OCI-LY1 (cell line): ENCODE results near the gene KCTD18.
A peak's percentile ranks its signal among the peaks of the same experiment; 100 is the strongest.

Experiments
- H2AFZ ChIP-seq: fragments of 200-600 bp; sonication (generic), shearing (Covaris generic); 2 replicates; pipeline ENCODE4 v1.6.0; 2014; ENCODE audit warnings: antibody characterized with exemption, mild to moderate bottlenecking, low read length
- H3F3A ChIP-seq: fragments of 200-600 bp; sonication (generic), shearing (Covaris generic); 2 replicates; pipeline ENCODE4 v1.6.0; 2014; ENCODE audit warnings: mild to moderate bottlenecking, antibody characterized with exemption, low read length, moderate library complexity; ENCODE audit not compliant: insufficient read depth
- H3K27ac ChIP-seq: fragments of 200-600 bp; sonication (generic); 2 replicates; pipeline ENCODE4 v1.5.1; 2014; ENCODE audit warnings: low read length, mixed run types, mild to moderate bottlenecking, low read depth; ENCODE audit not compliant: poor library complexity, severe bottlenecking
- H3K27me3 ChIP-seq: fragments of 200-600 bp; sonication (generic); 2 replicates; pipeline ENCODE4 v1.6.0; 2014; ENCODE audit warnings: antibody characterized with exemption, mild to moderate bottlenecking, low read length, moderate library complexity; ENCODE audit not compliant: insufficient read depth
- H3K36me3 ChIP-seq: fragments of 200-600 bp; sonication (generic); 2 replicates; pipeline ENCODE4 v1.6.1; 2014; ENCODE audit warnings: mild to moderate bottlenecking, antibody characterized with exemption, low read length, moderate library complexity, mixed read lengths; ENCODE audit not compliant: insufficient read depth
- H3K4me1 ChIP-seq: fragments of 200-600 bp; sonication (generic); 2 replicates; pipeline ENCODE4 v1.5.1; 2014; ENCODE audit warnings: mild to moderate bottlenecking, low read length, moderate library complexity; ENCODE audit not compliant: insufficient read depth, severe bottlenecking
- H3K4me2 ChIP-seq: fragments of 200-600 bp; sonication (generic), shearing (Covaris generic); 2 replicates; pipeline ENCODE4 v1.6.1; 2014; ENCODE audit warnings: low read length
- H3K4me3 ChIP-seq: fragments of 200-600 bp; sonication (generic); 2 replicates; pipeline ENCODE4 v1.5.1; 2014; ENCODE audit warnings: low read length, low read depth, mild to moderate bottlenecking, mixed read lengths; ENCODE audit not compliant: poor library complexity, severe bottlenecking
- H3K79me2 ChIP-seq: fragments of 200-600 bp; shearing (Covaris generic); 2 replicates; pipeline ENCODE4 v1.6.1; 2016; ENCODE audit warnings: mixed run types, low read length, mixed read lengths; ENCODE audit not compliant: insufficient read depth
- H3K9ac ChIP-seq: fragments of 200-600 bp; sonication (generic), shearing (Covaris generic); 2 replicates; pipeline ENCODE4 v1.6.1; 2014; ENCODE audit warnings: mild to moderate bottlenecking, low read length, mixed read lengths
- H3K9me2 ChIP-seq: fragments of 200-600 bp; sonication (generic), shearing (Covaris generic); 2 replicates; pipeline ENCODE4 v1.6.1; 2014; ENCODE audit warnings: low read depth, mild to moderate bottlenecking, low read length, mixed read lengths
- H3K9me3 ChIP-seq: fragments of 200-600 bp; shearing (Covaris generic); 2 replicates; pipeline ENCODE4 v1.6.1; 2014; ENCODE audit warnings: low read length, mixed read lengths
- H4K20me1 ChIP-seq: fragments of 200-600 bp; sonication (generic), shearing (Covaris generic); 2 replicates; pipeline ENCODE4 v1.6.0; 2016; ENCODE audit warnings: mild to moderate bottlenecking, low read length; ENCODE audit not compliant: insufficient read depth
- CTCF ChIP-seq: fragments of 200-600 bp; sonication (generic), shearing (Covaris generic); IDR thresholded peaks from 2 replicates; pipeline ENCODE4 v1.5.1; 2017; ENCODE audit warnings: mild to moderate bottlenecking, antibody characterized with exemption, low read length, moderate library complexity, mixed read lengths
- EZH2 ChIP-seq: fragments of 200-600 bp; sonication (generic), shearing (Covaris generic); IDR thresholded peaks from 2 replicates; pipeline ENCODE4 v1.8.0; 2017; ENCODE audit warnings: borderline replicate concordance, mixed run types, mild to moderate bottlenecking, antibody characterized with exemption, low read length, moderate library complexity, mixed read lengths

The KCTD18 gene

GRCh38 chr2:200534572-200534971 is 24.7 kb upstream of the KCTD18 start:
- H3K79me2 ChIP-seq = peaks cover 31% of the 10 kb centered on the region
- no peak overlapping the region for H3K27ac ChIP-seq
- peaks cover 83% of the 10 kb centered on the region for H3K36me3 ChIP-seq
- no peak overlapping the region for H3K9ac ChIP-seq
- H3K9me3 ChIP-seq = no peaks in the 10 kb centered on the region
- H3K9me2 ChIP-seq = no peaks in the 10 kb centered on the region
- no peak overlapping the region for H3K4me3 ChIP-seq
- TF ChIP-seq CTCF (no peak), EZH2 (no peak)
- no peak overlapping the region for H2AFZ ChIP-seq
- no peaks in the 10 kb centered on the region for H3K27me3 ChIP-seq
- H3F3A ChIP-seq = no peaks in the 10 kb centered on the region
- no peaks in the 10 kb centered on the region for H3K4me1 ChIP-seq
- H3K4me2 ChIP-seq = no peak overlapping the region
- H4K20me1 ChIP-seq = no peaks in the 10 kb centered on the region

DNA sequence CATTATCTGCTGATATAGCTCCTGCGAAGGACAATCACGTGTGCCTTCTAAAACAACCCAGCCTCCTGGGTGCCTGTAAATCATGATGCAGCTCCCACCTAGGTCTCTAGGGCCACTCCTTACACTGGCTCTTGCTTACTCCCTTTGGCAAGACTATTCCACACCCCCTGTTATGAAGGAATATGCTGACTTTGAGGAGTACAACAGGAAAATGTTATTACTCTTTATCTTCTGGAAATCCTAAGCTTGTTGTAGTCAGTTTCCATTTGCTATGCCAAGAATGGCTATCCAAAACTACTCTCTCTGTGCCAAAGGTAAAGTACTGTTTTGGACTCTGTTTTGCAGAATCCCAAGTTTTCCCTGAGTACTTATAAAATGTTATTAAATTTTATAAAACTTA is 23.9 kb upstream of the KCTD18 start:
- Histone ChIP-seq H3K27me3 (no peaks in the 10 kb centered on the region), H4K20me1 (no peaks in the 10 kb centered on the region), H3K9ac (no peak overlapping the region), H3K4me3 (no peak overlapping the region), H3K36me3 (peaks cover 74% of the 10 kb centered on the region), H3F3A (no peaks in the 10 kb centered on the region), H3K9me3 (no peaks in the 10 kb centered on the region), H2AFZ (no peak overlapping the region), H3K4me2 (no peak overlapping the region), H3K27ac (no peak overlapping the region), H3K4me1 (no peaks in the 10 kb centered on the region), H3K9me2 (no peaks in the 10 kb centered on the region), H3K79me2 (peaks cover 36% of the 10 kb centered on the region)
- TF ChIP-seq EZH2 = no peak
- no peak for TF ChIP-seq CTCF

GRCh38 chr2:200528228-200528627 is 18.4 kb upstream of the KCTD18 start:
- peaks cover 61% of the 10 kb centered on the region for H3K79me2 ChIP-seq
- TF ChIP-seq EZH2 (no peak), CTCF (no peak)
- H4K20me1 ChIP-seq = no peaks in the 10 kb centered on the region
- peak overlapping the region; percentile 90 for H3K4me3 ChIP-seq
- H3K9ac ChIP-seq = no peak overlapping the region
- H3K4me1 ChIP-seq = peaks cover 24% of the 10 kb centered on the region
- H3K27ac ChIP-seq = no peak overlapping the region
- H3F3A ChIP-seq = no peaks in the 10 kb centered on the region
- no peaks in the 10 kb centered on the region for H3K9me2 ChIP-seq
- no peaks in the 10 kb centered on the region for H3K9me3 ChIP-seq
- peak overlapping the region; percentile 86 for H3K4me2 ChIP-seq
- no peak overlapping the region for H2AFZ ChIP-seq
- H3K36me3 ChIP-seq = peaks cover 22% of the 10 kb centered on the region; the same call in 1 of the 2 replicates
- no peaks in the 10 kb centered on the region; the same call in 1 of the 2 replicates for H3K27me3 ChIP-seq
